ENCODE measurements around the gene CFAP97D1. TPM values are rescaled to one million over a fixed set of nuclear protein-coding genes. Genes with fewer than 3 reads are reported as not detected.

Gene CFAP97D1
- total RNA-seq, 1 experiment from 2014 or later: 0.18 TPM

- Mint-ChIP-seq H3K27me3 (ENCODE audit: insufficient read depth, unreplicated experiment) (peaks cover 2% of the 10 kb centered on the region), H3K27ac (ENCODE audit: unreplicated experiment) (no peak overlapping the region), H3K36me3 (ENCODE audit: insufficient read depth, unreplicated experiment) (no peaks in the 10 kb centered on the region), H3K4me1 (ENCODE audit: low read depth, unreplicated experiment) (peaks cover 32% of the 10 kb centered on the region), H3K4me3 (ENCODE audit: unreplicated experiment) (no peak overlapping the region), H3K9me3 (ENCODE audit: unreplicated experiment) (peaks cover 11% of the 10 kb centered on the region)
- ChIA-PET POLR2A (no interaction called here), CTCF (no interaction called here)
- intact Hi-C loops (cut with micrococcal nuclease; ENCODE audit: unreplicated experiment): no loop called here
- peaks cover 22% of the 10 kb centered on the region for H3K4me1 ChIP-seq
- no peak overlapping the region for H3K4me3 ChIP-seq (ENCODE audit: low read depth, low read length)
- no TSS peak for BruUV-seq (replicated peaks)
- no peaks in the 10 kb centered on the region for H3K27me3 ChIP-seq (replicated peaks; ENCODE audit: control insufficient read depth, insufficient read depth, low read length)
- TF ChIP-seq CTCF (IDR thresholded peaks at IDR 0.05; ENCODE audit: insufficient read depth in 1 of 2, low read depth in 1 of 2, low read length in 1 of 2, severe bottlenecking in 1 of 2, unreplicated experiment in 1 of 2): no peak
- DNase-seq: no peak
- H3K36me3 ChIP-seq (ENCODE audit: control insufficient read depth, insufficient read depth, low read length): no peaks in the 10 kb centered on the region
- H3K9me3 ChIP-seq: peaks cover 9% of the 10 kb centered on the region; the same call in 1 of the 2 replicates
These were observed 18.8 kb downstream of the CFAP97D1 start for GRCh38 chr17:43799047-43799446.

- Histone ChIP-seq H3K36me3 (ENCODE audit: control insufficient read depth, insufficient read depth, low read length) (no peaks in the 10 kb centered on the region), H3K27me3 (replicated peaks; ENCODE audit: control insufficient read depth, insufficient read depth, low read length) (no peaks in the 10 kb centered on the region), H3K4me1 (peaks cover 22% of the 10 kb centered on the region), H3K4me3 (ENCODE audit: low read depth, low read length) (no peak overlapping the region), H3K9me3 (peaks cover 9% of the 10 kb centered on the region; the same call in 1 of the 2 replicates)
- Mint-ChIP-seq H3K4me1 (ENCODE audit: low read depth, unreplicated experiment) (peaks cover 34% of the 10 kb centered on the region), H3K9me3 (ENCODE audit: unreplicated experiment) (peaks cover 11% of the 10 kb centered on the region), H3K27me3 (ENCODE audit: insufficient read depth, unreplicated experiment) (no peaks in the 10 kb centered on the region), H3K36me3 (ENCODE audit: insufficient read depth, unreplicated experiment) (no peaks in the 10 kb centered on the region), H3K27ac (ENCODE audit: unreplicated experiment) (no peak overlapping the region), H3K4me3 (ENCODE audit: unreplicated experiment) (no peak overlapping the region)
- CTCF ChIA-PET: no interaction called here
- no TSS peak for BruUV-seq (replicated peaks)
- POLR2A ChIA-PET: no interaction called here
- intact Hi-C loops (cut with micrococcal nuclease; ENCODE audit: unreplicated experiment): no loop called here
- no peak for DNase-seq
- no peak for TF ChIP-seq CTCF (IDR thresholded peaks at IDR 0.05; ENCODE audit: insufficient read depth in 1 of 2, low read depth in 1 of 2, low read length in 1 of 2, severe bottlenecking in 1 of 2, unreplicated experiment in 1 of 2)
These were observed 20.5 kb downstream of the CFAP97D1 start for GRCh38 chr17:43800736-43801135.

- no peak overlapping the region for H3K4me3 ChIP-seq (ENCODE audit: low read depth, low read length)
- no peaks in the 10 kb centered on the region for H3K36me3 ChIP-seq (ENCODE audit: control insufficient read depth, insufficient read depth, low read length)
- intact Hi-C loops (cut with micrococcal nuclease; ENCODE audit: unreplicated experiment): no loop called here
- H3K27me3 ChIP-seq (replicated peaks; ENCODE audit: control insufficient read depth, insufficient read depth, low read length): no peaks in the 10 kb centered on the region
- Mint-ChIP-seq H3K4me3 (ENCODE audit: unreplicated experiment) (no peak overlapping the region), H3K4me1 (ENCODE audit: low read depth, unreplicated experiment) (peaks cover 34% of the 10 kb centered on the region), H3K36me3 (ENCODE audit: insufficient read depth, unreplicated experiment) (no peaks in the 10 kb centered on the region), H3K9me3 (ENCODE audit: unreplicated experiment) (peaks cover 7% of the 10 kb centered on the region), H3K27ac (ENCODE audit: unreplicated experiment) (no peak overlapping the region), H3K27me3 (ENCODE audit: insufficient read depth, unreplicated experiment) (no peaks in the 10 kb centered on the region)
- POLR2A ChIA-PET: no interaction called here
- peaks cover 22% of the 10 kb centered on the region for H3K4me1 ChIP-seq
- CTCF ChIA-PET: no interaction called here
- DNase-seq: peak in 1 of 2 experiments; percentile 51
- TF ChIP-seq CTCF (IDR thresholded peaks at IDR 0.05; ENCODE audit: insufficient read depth in 1 of 2, low read depth in 1 of 2, low read length in 1 of 2, severe bottlenecking in 1 of 2, unreplicated experiment in 1 of 2): no peak
- BruUV-seq (replicated peaks): no TSS peak
- H3K9me3 ChIP-seq: peaks cover 9% of the 10 kb centered on the region; the same call in 1 of the 2 replicates
These were observed 21.6 kb downstream of the CFAP97D1 start for GRCh38 chr17:43801844-43802243.

Measured in Caco-2 (cell line).